GM20431 (cell line): ENCODE measurements around the gene FXYD2.
"Not testable (repeated sequence)": the region's sequence is repeated elsewhere in the genome, so short reads cannot be mapped to it uniquely, and the experiment has no call there.

Experiments
- in situ Hi-C: fragments of 300-500 bp; cut with MseI, MboI; formaldehyde crosslinking; loops from one replicate; pipeline ENCODE4 v1.15.0; 2020; ENCODE audit warnings: low sequenced_read_pairs; ENCODE audit not compliant: unreplicated experiment

FXYD2 gene

DNA sequence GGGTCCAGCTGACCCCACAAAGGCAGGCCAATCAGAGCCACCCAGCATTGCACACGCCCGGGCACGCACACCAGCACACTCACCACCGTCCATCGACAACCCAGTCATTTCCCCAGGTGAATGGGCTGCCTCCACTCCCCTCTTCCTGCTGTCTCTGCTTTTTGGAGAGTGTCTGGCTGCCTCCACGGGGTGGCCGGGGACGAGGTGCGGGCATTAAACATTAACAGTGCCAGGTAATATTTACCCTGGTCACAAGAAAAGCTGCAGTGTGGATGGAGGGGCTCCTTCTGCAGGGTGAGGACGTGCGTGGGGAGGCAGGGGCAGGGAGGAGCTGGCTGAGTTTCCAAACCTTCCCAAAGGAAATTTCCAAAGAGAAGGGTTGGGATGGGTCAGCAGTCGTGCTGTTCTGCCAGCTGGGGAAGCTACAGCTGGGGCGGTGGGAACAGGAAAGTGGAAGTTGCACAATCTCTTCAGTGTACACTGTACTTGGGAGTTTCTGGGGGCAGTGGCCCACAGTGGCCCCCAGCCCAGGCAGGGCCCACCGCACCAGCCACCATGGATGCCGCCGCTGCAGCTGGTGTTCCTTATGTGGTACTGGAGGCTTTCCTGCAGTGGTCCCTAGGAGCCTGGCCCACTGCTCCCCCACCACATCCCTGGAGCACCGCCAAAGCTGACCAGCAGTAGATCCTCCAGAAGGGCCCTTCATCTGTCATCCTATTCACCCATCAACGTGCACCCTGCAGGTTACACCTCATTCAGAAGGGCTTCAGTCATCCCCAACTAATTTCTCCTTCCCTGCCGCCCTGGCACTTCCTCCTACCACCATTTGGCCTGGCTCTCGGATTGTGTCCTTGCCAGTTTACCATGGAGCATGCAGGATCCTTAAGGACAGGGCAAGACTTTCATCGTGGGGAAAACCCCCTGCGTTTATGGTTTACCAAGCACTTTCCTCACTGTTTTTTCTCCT is at the start of gene FXYD2:
Gene FXYD2 (minus strand): TSS at position 174 of the 967 bp plus-strand sequence. CDS start 66 bp downstream, at position 108.
- in situ Hi-C loops = loop anchor here (10.0 kb wide), 1 partner anchor 120 kb away; no protein-coding TSS in a partner anchor

DNA sequence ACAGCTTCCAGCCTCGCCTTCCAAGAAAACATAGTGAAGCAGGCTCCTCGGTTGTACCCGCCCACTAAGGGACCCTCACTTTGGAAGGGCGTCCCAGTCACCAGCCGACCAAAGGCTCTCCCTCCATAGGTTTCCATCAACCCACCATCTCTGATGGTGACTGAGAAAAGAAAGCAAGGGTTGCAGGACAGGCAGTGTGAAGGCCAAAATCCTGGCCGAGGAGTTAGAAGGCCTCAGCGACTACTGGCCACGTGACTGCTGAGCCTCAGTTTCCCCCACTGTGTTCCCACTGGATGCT is 49.2 kb upstream of the FXYD2 start:
- in situ Hi-C loops = no loop called here

DNA sequence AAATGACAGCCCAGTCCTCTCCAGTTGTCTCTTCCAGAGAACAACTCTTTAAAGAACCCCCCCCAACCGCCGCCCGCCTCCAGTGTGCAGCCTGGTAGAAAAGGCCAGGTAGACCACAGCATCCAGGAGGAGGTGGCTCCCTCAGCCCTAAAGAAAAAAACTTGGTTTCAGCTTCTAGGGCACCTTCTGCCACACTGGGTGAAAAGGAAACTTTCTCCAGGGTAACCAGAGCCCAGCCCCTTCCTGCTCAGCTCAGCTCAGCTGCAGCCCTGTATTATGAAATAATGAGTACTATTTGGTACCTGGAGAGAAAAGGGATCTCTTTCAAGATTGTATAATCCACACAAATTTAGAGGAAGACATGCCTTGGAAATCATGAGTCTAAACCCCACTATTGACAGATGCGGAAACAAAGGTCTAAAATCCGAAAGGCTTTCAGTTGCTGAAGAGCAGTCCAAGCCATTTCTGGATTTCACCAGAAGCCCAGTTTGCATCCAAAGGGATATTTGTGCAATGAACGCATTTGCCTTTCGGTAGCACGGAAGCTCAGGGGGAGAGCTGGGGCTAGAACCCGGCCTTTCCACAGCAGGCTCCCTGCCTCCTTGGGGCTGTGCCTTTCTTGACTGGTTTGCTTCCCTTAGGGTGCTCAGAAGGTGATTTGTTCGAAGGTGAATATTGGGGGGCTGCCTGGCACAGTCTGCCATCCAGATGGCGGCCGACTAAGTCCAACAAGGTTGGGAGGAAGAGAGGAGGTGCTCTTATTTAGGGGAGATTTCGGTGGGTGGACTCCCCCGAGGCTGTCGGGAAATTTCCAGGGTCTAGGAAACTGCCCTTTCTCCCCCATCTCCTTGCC is 48.7 kb upstream of the FXYD2 start:
- in situ Hi-C loops = no loop called here

GRCh38 chr11:117872420-117872961 is 47.9 kb upstream of the FXYD2 start:
- in situ Hi-C loops = no loop called here

GRCh38 chr11:117871784-117872183 is 47.2 kb upstream of the FXYD2 start:
- in situ Hi-C loops = no loop called here

- in situ Hi-C loops = no loop called here
Measured at GRCh38 chr11:117871160-117871559, 46.6 kb upstream of the FXYD2 start.

DNA sequence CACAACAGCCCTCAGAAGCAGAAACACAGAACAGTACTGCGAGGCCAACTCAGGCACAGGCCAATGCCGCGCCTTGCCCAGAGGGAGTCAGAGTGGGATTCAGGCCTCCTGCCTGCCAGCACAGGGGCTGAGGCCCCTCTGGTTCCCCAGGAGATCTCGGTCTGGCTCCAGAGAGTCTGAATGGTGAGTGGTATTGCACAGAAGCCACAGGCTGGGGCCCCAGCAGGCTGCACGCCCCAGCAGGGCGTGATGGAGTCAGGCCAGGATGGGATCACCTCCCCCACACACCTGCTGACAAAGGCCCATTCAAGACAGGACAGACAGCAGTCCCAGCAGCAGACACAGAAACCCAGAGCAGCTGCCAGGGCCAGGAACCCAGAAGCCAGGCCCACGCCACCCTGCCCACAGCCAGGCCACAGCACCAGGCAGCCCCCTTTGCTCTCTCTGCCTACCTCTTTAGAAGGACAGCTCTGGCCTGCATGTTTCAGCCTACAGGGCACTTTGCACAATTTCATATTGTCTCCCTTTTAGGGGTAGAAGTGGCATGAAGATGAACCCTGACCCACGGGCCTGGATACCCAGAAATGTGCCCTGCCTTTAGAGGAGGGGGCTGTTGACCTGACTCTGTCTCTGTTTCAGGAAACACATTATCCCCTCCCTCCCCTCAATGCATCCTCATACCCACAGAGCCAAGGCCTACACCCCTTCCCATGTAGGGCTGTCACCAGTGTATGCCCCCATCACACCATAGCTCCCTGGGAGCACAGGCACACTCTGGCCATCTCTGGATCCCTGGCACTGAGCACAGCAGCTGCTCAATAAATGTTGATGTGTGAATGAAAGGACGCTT is 45.8 kb upstream of the FXYD2 start:
- in situ Hi-C loops = no loop called here

GRCh38 chr11:117869604-117870003 is 45.1 kb upstream of the FXYD2 start:
- in situ Hi-C loops = no loop called here

GRCh38 chr11:117868815-117869561 is 44.4 kb upstream of the FXYD2 start:
- in situ Hi-C loops = no loop called here

GRCh38 chr11:117868088-117868487 is 43.5 kb upstream of the FXYD2 start:
- in situ Hi-C loops = no loop called here

DNA sequence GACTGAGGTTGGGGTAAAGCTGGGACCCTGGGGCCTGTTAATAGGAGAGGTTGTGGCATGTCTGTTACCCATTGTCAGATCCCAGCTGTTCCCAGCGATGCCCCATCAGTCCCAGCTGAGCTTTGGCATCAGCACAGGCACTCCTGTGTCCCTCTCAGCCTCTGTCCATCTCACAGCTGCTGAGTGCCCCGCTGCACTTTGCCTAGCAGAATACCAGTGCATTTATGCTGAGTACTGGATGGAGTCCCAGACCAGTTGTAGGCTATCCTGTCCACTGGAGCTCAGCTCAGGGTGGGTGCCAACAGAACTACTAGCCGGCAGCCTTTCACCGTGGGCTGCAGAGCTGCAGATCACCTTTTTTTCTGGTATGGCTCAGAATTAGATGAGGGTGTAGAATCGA is 42.0 kb upstream of the FXYD2 start:
- in situ Hi-C loops = no loop called here

DNA sequence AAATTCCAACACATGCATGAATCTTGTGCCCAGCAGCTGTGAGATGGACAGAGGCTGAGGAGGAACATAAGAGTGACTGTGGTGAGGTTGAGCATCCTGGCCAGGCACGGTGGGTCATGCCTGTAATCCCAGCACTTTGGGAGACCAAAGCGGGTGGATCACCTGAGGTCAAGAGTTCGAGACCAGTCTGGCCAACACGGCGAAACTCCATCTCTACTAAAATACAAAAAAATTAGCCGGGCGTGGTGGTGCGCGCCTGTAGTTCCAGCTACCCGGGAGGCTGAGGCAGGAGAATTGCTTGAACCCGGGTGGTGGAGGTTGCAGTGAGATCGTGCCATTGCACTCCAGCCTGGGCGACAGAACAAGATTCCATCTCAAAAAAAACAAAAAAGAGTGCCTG is 41.0 kb upstream of the FXYD2 start:
- in situ Hi-C loops = not testable (repeated sequence)

- in situ Hi-C loops = no loop called here
Measured at GRCh38 chr11:117863383-117863782, 38.8 kb upstream of the FXYD2 start.

DNA sequence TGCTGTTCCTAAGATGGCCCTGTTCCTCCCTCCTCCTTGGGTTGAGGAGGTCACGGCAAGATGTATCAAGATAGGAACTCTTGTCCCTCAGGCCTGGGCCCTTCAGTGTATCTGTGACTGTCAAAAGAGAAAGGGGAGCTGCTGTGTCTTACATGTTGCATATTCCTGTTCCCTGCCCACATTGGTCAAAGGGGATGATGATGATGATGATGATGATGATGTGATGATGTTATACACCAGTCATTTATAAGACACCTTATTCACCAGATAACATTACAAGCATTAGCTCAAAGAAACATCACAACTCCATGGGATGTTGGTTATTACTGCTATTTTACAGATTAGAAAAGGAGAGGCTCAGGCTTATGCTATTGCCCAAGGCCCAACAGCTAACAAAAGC is 38.2 kb upstream of the FXYD2 start:
- in situ Hi-C loops = no loop called here

DNA sequence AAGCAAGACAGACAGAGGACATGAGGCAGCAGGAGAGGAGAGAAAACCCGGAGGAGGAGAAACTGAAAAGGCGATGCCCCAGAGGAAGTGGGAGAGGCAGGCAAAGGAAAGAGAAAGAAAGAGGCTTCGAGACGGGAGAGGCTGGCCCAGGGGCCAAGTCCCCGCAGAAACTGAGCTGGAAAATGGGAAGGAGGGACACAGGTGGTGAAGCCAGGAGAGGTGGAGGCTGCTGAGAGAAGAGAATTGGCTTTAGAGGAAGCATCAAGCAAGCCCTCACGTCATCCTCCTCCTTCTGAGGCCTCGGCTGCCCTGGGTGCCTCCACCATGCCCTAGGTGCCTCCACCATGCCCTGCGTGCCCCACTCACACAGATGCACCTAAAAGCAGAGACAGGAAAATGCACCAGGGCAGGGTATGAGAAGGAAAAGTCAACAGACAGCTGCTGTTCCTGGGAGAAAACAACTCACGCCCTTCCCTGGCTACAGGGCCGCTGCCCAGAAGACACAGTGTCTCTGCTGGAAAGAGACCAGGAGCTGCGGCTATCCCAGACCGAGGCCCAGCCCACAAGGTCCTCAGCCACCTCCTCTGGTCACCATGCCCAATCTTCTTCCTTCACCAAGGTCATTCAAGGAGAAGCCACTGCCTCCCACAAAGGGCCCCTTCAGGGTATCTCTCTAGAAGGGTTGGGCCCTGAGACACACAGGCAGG is 37.6 kb upstream of the FXYD2 start:
- in situ Hi-C loops = no loop called here

- in situ Hi-C loops = no loop called here
Measured at GRCh38 chr11:117861151-117862018, 36.8 kb upstream of the FXYD2 start.

DNA sequence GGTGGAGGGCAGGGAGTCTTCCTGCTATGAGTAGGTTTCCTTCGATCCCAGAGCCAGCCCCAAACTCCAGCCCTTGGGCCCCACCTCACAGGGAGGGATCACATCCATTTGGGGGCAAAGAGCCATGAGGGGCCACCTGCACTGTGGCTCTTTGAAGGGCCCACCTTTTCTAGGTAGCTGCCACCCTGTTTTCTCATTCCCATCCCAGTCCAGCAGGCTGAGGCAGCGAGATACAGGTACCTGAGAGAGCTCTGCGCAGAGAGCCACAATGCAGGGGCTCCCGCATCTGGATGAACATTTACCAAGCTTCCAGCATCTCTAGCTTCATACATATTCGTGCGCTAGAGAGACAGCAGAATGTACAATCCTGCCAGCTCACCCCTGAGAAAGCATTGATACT is 35.6 kb upstream of the FXYD2 start:
- in situ Hi-C loops = no loop called here
